Mononuclear cell (primary cell): Measurements from ENCODE around the gene ISLR. TPM values are rescaled to one million over a fixed set of nuclear protein-coding genes. Genes with fewer than 3 reads are reported as not detected.

Experiments used
- H3K27me3 ChIP-seq: 2 replicates; pipeline ENCODE4 v1.6.0; 2011; ENCODE audit warnings: low read length, control low read depth; ENCODE audit not compliant: insufficient read depth
- H3K4me1 ChIP-seq: 2 replicates; pipeline ENCODE4 v1.5.1; 2011; ENCODE audit warnings: mild to moderate bottlenecking, low read length, control low read depth; ENCODE audit not compliant: insufficient read depth
- H3K4me3 ChIP-seq: 2 replicates; pipeline ENCODE4 v1.5.1; 2011; ENCODE audit warnings: mild to moderate bottlenecking, low read length, moderate library complexity
- H3K9me3 ChIP-seq: 2 replicates; pipeline ENCODE4 v1.5.1; 2011; ENCODE audit warnings: low read depth, mild to moderate bottlenecking, control low read depth, low read length
- total RNA-seq: library from RNA; depleted of rRNA; stranded (reverse); fragments of >200 nt; gene quantifications from one replicate; pipeline ENCODE4 v1.2.3, GENCODE V29; 2012

Gene ISLR
- total RNA-seq, 1 donor = not detected

- Histone ChIP-seq H3K27me3 (no peaks in the 10 kb centered on the region), H3K9me3 (no peaks in the 10 kb centered on the region), H3K4me1 (no peaks in the 10 kb centered on the region), H3K4me3 (no peak overlapping the region)
Measured at GRCh38 chr15:74193299-74193718, 19.8 kb downstream of the ISLR start.

- no peaks in the 10 kb centered on the region for H3K27me3 ChIP-seq
- H3K4me3 ChIP-seq = no peak overlapping the region
- no peaks in the 10 kb centered on the region for H3K4me1 ChIP-seq
- no peaks in the 10 kb centered on the region for H3K9me3 ChIP-seq
Measured at GRCh38 chr15:74193905-74194304, 20.4 kb downstream of the ISLR start.

- Histone ChIP-seq H3K4me1 (no peaks in the 10 kb centered on the region), H3K4me3 (no peak overlapping the region), H3K27me3 (no peaks in the 10 kb centered on the region), H3K9me3 (no peaks in the 10 kb centered on the region)
Measured at GRCh38 chr15:74194572-74195559, 21.4 kb downstream of the ISLR start.

GRCh38 chr15:74196175-74196574 lies 22.7 kb downstream of the ISLR start:
- Histone ChIP-seq H3K27me3 (no peaks in the 10 kb centered on the region), H3K4me1 (no peaks in the 10 kb centered on the region), H3K9me3 (no peaks in the 10 kb centered on the region), H3K4me3 (no peak overlapping the region)

- Histone ChIP-seq H3K9me3 (no peaks in the 10 kb centered on the region), H3K4me3 (no peak overlapping the region), H3K27me3 (no peaks in the 10 kb centered on the region), H3K4me1 (no peaks in the 10 kb centered on the region)
Measured at GRCh38 chr15:74197176-74197965, 23.9 kb downstream of the ISLR start.

GRCh38 chr15:74199297-74199652 lies 25.8 kb downstream of the ISLR start:
- Histone ChIP-seq H3K27me3 (no peaks in the 10 kb centered on the region), H3K9me3 (no peaks in the 10 kb centered on the region), H3K4me3 (no peak overlapping the region), H3K4me1 (no peaks in the 10 kb centered on the region)

- Histone ChIP-seq H3K4me1 (no peaks in the 10 kb centered on the region), H3K4me3 (no peak overlapping the region), H3K27me3 (no peaks in the 10 kb centered on the region), H3K9me3 (no peaks in the 10 kb centered on the region)
Measured at GRCh38 chr15:74200412-74200815, 26.9 kb downstream of the ISLR start.

- Histone ChIP-seq H3K4me3 (no peak overlapping the region), H3K9me3 (no peaks in the 10 kb centered on the region), H3K27me3 (no peaks in the 10 kb centered on the region)
Measured at GRCh38 chr15:74200871-74201419, 27.4 kb downstream of the ISLR start.

GRCh38 chr15:74201710-74202420 lies 28.4 kb downstream of the ISLR start:
- H3K27me3 ChIP-seq = no peaks in the 10 kb centered on the region
- H3K4me3 ChIP-seq = no peak overlapping the region
- H3K9me3 ChIP-seq = no peaks in the 10 kb centered on the region

More at GRCh38 chr15:74200871-74201419, 27.4 kb downstream of the ISLR start:
- H3K4me1 ChIP-seq = no peaks in the 10 kb centered on the region

GRCh38 chr15:74202452-74203401 lies 29.2 kb downstream of the ISLR start, which contains the start of gene STRA6:
TSS of gene STRA6 (minus strand) at chr15:74202787. CDS start at chr15:74202267, 520 bp downstream.
- Histone ChIP-seq H3K9me3 (no peaks in the 10 kb centered on the region), H3K27me3 (no peaks in the 10 kb centered on the region), H3K4me3 (no peak within 1 kb of the TSS), H3K4me1 (no peaks in the 10 kb centered on the region)

More at GRCh38 chr15:74201710-74202420, 28.4 kb downstream of the ISLR start:
- H3K4me1 ChIP-seq = no peaks in the 10 kb centered on the region

- no peaks in the 10 kb centered on the region for H3K27me3 ChIP-seq
- H3K9me3 ChIP-seq = no peaks in the 10 kb centered on the region
- no peak overlapping the region for H3K4me3 ChIP-seq
- H3K4me1 ChIP-seq = no peaks in the 10 kb centered on the region
Measured at GRCh38 chr15:74203914-74204431, 30.5 kb downstream of the ISLR start.

GRCh38 chr15:74205582-74205947 lies 32.1 kb downstream of the ISLR start:
- no peaks in the 10 kb centered on the region for H3K27me3 ChIP-seq
- no peak overlapping the region for H3K4me3 ChIP-seq
- H3K9me3 ChIP-seq = no peaks in the 10 kb centered on the region
- no peaks in the 10 kb centered on the region for H3K4me1 ChIP-seq

- Histone ChIP-seq H3K4me1 (no peaks in the 10 kb centered on the region), H3K27me3 (no peaks in the 10 kb centered on the region), H3K4me3 (no peak overlapping the region), H3K9me3 (no peaks in the 10 kb centered on the region)
Measured at GRCh38 chr15:74206801-74207281, 33.3 kb downstream of the ISLR start.
